Adrenal gland (tissue), 12 donors: ENCODE results near the gene STIM1. TPM values are rescaled to one million over a fixed set of nuclear protein-coding genes. Genes with fewer than 3 reads are reported as not detected.

Experiments
- DNase-seq, 7 donors: peaks; one replicate each; pipeline ENCODE4 v3.0.0-alpha.2; 2019 to 2020
- H3K27ac ChIP-seq, 5 donors: fragments of 200-600 bp; sonication (generic) in 4 of 5; 1 replicate in 3 of 5; 2 replicates in 2 of 5; pipeline versions ENCODE4 v1.5.1 to v1.8.0; 2016 to 2020; ENCODE audit warnings: mild to moderate bottlenecking in 1 of 5
- H3K27me3 ChIP-seq: fragments of 200-600 bp; 2 replicates; pipeline ENCODE4 v1.8.0; 2021
- H3K36me3 ChIP-seq, 2 donors: fragments of 200-600 bp; replicated peaks in 1 of 2; 1 replicate in 1 of 2; 2 replicates in 1 of 2; pipeline versions ENCODE4 v1.5.1 to v1.8.0; 2018 to 2022
- H3K4me1 ChIP-seq, 2 donors: fragments of 200-600 bp; replicated peaks in 1 of 2; 1 replicate in 1 of 2; 2 replicates in 1 of 2; pipeline versions ENCODE4 v1.5.1 to v1.8.0; 2018 to 2021
- H3K4me3 ChIP-seq, 4 donors: fragments of 200-600 bp; sonication (generic) in 3 of 4; one replicate each; pipeline ENCODE4 v1.5.1; 2016 to 2018
- H3K9me3 ChIP-seq, 3 donors: fragments of 200-600 bp; sonication (generic) in 1 of 3; replicated peaks in 1 of 3; 1 replicate in 2 of 3; 2 replicates in 1 of 3; pipeline versions ENCODE4 v1.5.1 to v1.8.0; 2016 to 2021
- CTCF ChIP-seq, 6 experiments: fragments of 450-650 bp in 4 of 6; fragments of 200-600 bp in 2 of 6; sonication (generic) in 1 of 6; IDR thresholded peaks; 1 replicate in 5 of 6; 2 replicates in 1 of 6; pipeline versions ENCODE4 v1.5.1 to v1.8.0; 2016 to 2021; ENCODE audit warnings: antibody characterized with exemption in 6 of 6, mild to moderate bottlenecking in 2 of 6, moderate library complexity in 1 of 6
- POLR2A ChIP-seq, 2 donors: fragments of 450-650 bp; IDR thresholded peaks; one replicate each; pipeline ENCODE4 v1.6.1; 2017; ENCODE audit warnings: antibody characterized with exemption in 2 of 2, mild to moderate bottlenecking in 2 of 2, moderate library complexity in 1 of 2
- WGBS, 4 donors: extraction: QIAGEN DNeasy Blood & Tissue Kit in 2 of 4; methylation state at CpG; one replicate each; pipeline versions ENCODE4 v1.1.5 to v1.1.7; 2013 to 2017; 5-methylcytosine and 5-hydroxymethylcytosine counted together
- intact Hi-C, 2 donors: fragments of 100-400 bp; cut with DNase I; formaldehyde crosslinking; loops; one replicate each; pipeline versions ENCODE4 v1.14.1 to v1.15.0; 2022 to 2023
- polyA plus RNA-seq, 3 donors: library from polyadenylated mRNA; stranded (reverse); fragments of 200-250 nt in 2 of 3; fragments of 350-450 nt in 1 of 3; fragmentation: Illumina TruSeq in 1 of 3; extraction: RNeasy Lipid Tissue Mini Kit (QIAGEN cat#74804) in 1 of 3; gene quantifications; one replicate each; pipeline ENCODE4 v1.2.3, GENCODE V29; 2013 to 2014
- total RNA-seq, 9 donors: library from RNA; depleted of rRNA in 4 of 9; stranded (reverse); fragments of >200 nt in 4 of 9; fragments of 120-200 nt in 1 of 9; fragmentation: NEBNext Ultra II Directional in 1 of 9; extraction: Animal tissue kit (Norgen Biotek cat#: 25700) in 1 of 9; gene quantifications; one replicate each; pipeline versions ENCODE4 v1.1.0 to v1.2.4, GENCODE V29; 2013 to 2023
- donor health status: healthy with polysubstance abuse.
- donor health status: Bipolar disorder and iron deficiency.
- donor health status: DM: yes; HTN: yes; CAD: no.
- donor health status: DM: no; HTN: no; CAD: no.
- donor health status: DM: no; HTN: no; CAD: no.
- donor health status: DM: yes; HTN: yes; CAD: no.

STIM1 gene
- total and polyA plus RNA-seq, 12 donors = 7.8 to 44.1 (median 32.5) TPM

- Histone ChIP-seq H3K9me3 (no peaks in the 10 kb centered on the region), H3K4me1 (peaks cover 5 to 22% of the 10 kb centered on the region in 2 donors), H3K27me3 (no peaks in the 10 kb centered on the region), H3K36me3 (no peaks in the 10 kb centered on the region), H3K4me3 (no peak overlapping the region), H3K27ac (no peak overlapping the region)
- no peak for DNase-seq
- 73 to 86% (median 80%) methylated on average over 1 of the region's 1 CpG for WGBS, 4 donors
- TF ChIP-seq POLR2A (IDR thresholded peaks at IDR 0.05) = no peak
- TF ChIP-seq CTCF (IDR thresholded peaks at IDR 0.05) = no peak
- intact Hi-C loops = no loop called here
Observed at GRCh38 chr11:3933165-3933628, 77.7 kb downstream of the STIM1 start.

- Histone ChIP-seq H3K27me3 (no peaks in the 10 kb centered on the region), H3K4me1 (peaks cover 5 to 19% of the 10 kb centered on the region in 2 donors), H3K36me3 (no peaks in the 10 kb centered on the region), H3K27ac (no peak overlapping the region), H3K4me3 (no peak overlapping the region), H3K9me3 (no peaks in the 10 kb centered on the region)
- 62 to 77% (median 70%) methylated on average over 1 of the region's 1 CpG for WGBS, 4 donors
- DNase-seq = no peak
- TF ChIP-seq CTCF (IDR thresholded peaks at IDR 0.05) = no peak
- no peak for TF ChIP-seq POLR2A (IDR thresholded peaks at IDR 0.05)
- intact Hi-C loops = no loop called here
Observed at GRCh38 chr11:3934658-3935057, 79.2 kb downstream of the STIM1 start.

- Histone ChIP-seq H3K4me3 (no peak overlapping the region), H3K27ac (no peak overlapping the region), H3K9me3 (no peaks in the 10 kb centered on the region), H3K36me3 (no peaks in the 10 kb centered on the region), H3K27me3 (no peaks in the 10 kb centered on the region), H3K4me1 (peaks cover 6 to 19% of the 10 kb centered on the region in 2 donors)
- intact Hi-C loops = no loop called here
- TF ChIP-seq CTCF (IDR thresholded peaks at IDR 0.05) (no peak), POLR2A (IDR thresholded peaks at IDR 0.05) (no peak)
- 89 to 100% (median 97%) methylated on average over 1 of the region's 1 CpG for WGBS, 4 donors
- DNase-seq = no peak
Observed at GRCh38 chr11:3936517-3936916, 81.1 kb downstream of the STIM1 start.

GRCh38 chr11:3939211-3939610, 83.7 kb downstream of the STIM1 start:
- no peaks in the 10 kb centered on the region for H3K36me3 ChIP-seq
- TF ChIP-seq CTCF (IDR thresholded peaks at IDR 0.05) = no peak
- TF ChIP-seq POLR2A (IDR thresholded peaks at IDR 0.05) = no peak

More at GRCh38 chr11:3939211-3939610, 83.7 kb downstream of the STIM1 start:
- no peak overlapping the region for H3K4me3 ChIP-seq
- H3K27ac ChIP-seq = no peak overlapping the region
- intact Hi-C loops = no loop called here
- H3K4me1 ChIP-seq = peaks cover 6 to 25% of the 10 kb centered on the region in 2 donors
- no peaks in the 10 kb centered on the region for H3K27me3 ChIP-seq
- H3K9me3 ChIP-seq = no peaks in the 10 kb centered on the region
- DNase-seq = no peak
